Measurements from ENCODE around the gene IGFBP4.

GRCh38 chr17:40460968-40461731, 17.9 kb downstream of the IGFBP4 start:
- TF ChIP-seq CTCF (IDR thresholded peaks at IDR 0.05) (no peak), POLR2A (IDR thresholded peaks at IDR 0.05) (no peak)

All from heart left ventricle (tissue), 13 donors.